Esophagus muscularis mucosa (tissue), 3 donors: Measurements from ENCODE around the gene WDR35.

Experiments used
- CTCF ChIP-seq, 3 experiments: fragments of 200-600 bp in 2 of 3; fragments of 450-650 bp in 1 of 3; sonication (generic) in 2 of 3; IDR thresholded peaks; one replicate each; pipeline ENCODE4 v1.5.1; 2017 to 2019; ENCODE audit warnings: antibody characterized with exemption in 3 of 3, mild to moderate bottlenecking in 2 of 3, moderate library complexity in 1 of 3
- POLR2AphosphoS5 ChIP-seq, 2 donors: sonication (generic); formaldehyde crosslinking; IDR thresholded peaks; one replicate each; pipeline ENCODE4 v1.6.1; 2017; ENCODE audit warnings: antibody characterized with exemption in 2 of 2

DNA sequence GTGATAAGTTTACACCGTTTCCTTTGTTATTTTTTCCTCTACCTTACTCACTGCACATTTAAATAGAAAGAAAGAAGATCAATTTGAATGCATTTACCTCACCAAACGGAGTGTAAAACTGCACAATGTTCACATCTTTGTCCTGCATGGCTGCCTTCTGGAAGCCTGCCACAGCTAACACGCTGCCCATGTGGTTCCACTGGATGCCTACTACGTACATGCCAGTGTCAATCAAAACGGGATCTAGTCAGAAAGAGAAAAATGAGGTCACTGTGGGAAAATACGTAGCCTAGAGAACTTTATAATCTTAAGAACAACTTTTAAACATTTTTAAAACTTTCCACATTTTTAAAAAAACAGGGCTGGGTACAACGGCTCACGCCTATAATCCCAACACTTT, 16.4 kb downstream of the WDR35 start:
- TF ChIP-seq CTCF (IDR thresholded peaks at IDR 0.05) (no peak), POLR2AphosphoS5 (IDR thresholded peaks at IDR 0.05) (no peak)
